GM19025 (cell line): ENCODE measurements around the gene PPP4R3A.
A peak's percentile ranks its signal among the peaks of the same experiment; 100 is the strongest.
"Not testable (repeated sequence)": the region's sequence is repeated elsewhere in the genome, so short reads cannot be mapped to it uniquely, and the experiment has no call there.

Experiments used
- ATAC-seq: cut with Tn5 transposase; IDR thresholded peaks from one replicate; pipeline ENCODE4 v1.9.1; 2021; ENCODE audit warnings: mild to moderate bottlenecking, low read depth, moderate library complexity; ENCODE audit not compliant: unreplicated experiment

PPP4R3A gene

DNA sequence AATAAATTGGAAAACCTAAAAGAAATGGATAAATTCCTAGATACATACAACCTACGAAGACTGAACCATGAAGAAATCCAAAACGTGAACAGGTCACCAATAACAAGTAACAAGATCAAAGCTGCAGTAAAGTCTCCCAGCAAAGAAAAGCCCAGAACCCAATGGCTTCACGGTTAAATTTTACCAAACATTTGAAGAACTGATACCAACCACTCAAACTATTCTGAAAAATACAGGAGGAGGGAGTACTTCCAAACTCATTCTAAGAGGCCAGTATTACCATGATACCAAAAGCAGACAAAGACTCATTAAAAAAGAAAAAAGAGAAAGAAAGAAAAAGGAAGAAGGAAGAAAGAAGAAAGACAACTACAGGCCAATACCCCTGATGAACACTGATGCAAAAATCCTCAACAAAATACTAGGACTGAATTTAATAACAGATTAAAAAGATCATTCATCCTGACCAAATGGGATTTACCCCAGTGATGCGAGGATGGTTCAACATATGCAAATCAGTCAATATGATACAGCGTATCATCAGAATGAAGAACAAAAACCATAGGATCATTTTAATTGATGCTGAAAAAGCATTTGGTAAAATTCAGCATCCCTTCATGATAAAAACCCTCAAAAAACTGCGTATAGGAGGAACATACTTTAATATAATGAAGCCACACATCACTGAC is 65.6 kb downstream of the PPP4R3A start:
- no peak for ATAC-seq

DNA sequence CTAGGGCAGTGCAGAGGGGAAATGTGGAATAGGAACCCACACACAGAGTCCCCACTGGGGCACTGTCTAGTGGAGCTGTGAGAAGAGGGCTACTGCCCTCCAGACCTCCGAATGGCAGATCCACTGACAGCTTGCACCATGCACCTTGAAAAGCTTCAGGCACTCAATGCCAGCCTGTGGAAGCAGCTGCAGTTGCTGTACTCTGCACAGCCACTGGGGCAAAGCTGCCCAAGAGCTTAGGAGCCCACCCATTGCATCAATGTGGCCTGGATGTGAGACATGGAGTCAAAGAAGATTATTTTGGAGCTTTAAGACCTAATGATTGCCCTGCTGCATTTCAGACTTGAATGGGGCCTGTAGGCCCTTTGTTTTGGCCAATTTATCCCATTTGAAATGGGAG is 70.8 kb downstream of the PPP4R3A start:
- no peak for ATAC-seq

- no peak for ATAC-seq
Measured at GRCh38 chr14:91438845-91439244, 71.3 kb downstream of the PPP4R3A start.

GRCh38 chr14:91436266-91436665 is 73.8 kb downstream of the PPP4R3A start:
- not testable (repeated sequence) for ATAC-seq

GRCh38 chr14:91429385-91429784 is 80.7 kb downstream of the PPP4R3A start:
- no peak for ATAC-seq

DNA sequence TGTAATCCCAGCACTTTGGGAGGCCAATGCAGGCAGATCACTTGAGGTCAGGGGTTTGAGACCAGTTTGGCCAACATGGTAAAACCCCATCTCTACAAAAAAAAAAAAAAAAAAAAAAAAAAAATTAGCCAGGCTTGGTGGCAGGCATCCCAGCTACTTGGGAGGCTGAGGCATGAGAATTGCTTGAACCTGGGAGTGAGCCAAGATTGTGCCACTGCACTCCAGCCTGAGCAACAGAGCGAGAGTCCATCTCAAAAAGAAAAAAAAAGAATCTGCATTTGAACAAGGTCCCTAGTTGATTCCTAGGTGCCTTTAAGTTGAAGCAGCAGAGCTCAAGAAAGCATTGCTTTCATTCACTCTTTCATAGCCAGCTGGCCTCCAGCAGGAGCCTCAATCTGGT is 81.2 kb downstream of the PPP4R3A start:
- not testable (repeated sequence) for ATAC-seq

- ATAC-seq = not testable (repeated sequence)
Measured at GRCh38 chr14:91425531-91425944, 84.6 kb downstream of the PPP4R3A start.

DNA sequence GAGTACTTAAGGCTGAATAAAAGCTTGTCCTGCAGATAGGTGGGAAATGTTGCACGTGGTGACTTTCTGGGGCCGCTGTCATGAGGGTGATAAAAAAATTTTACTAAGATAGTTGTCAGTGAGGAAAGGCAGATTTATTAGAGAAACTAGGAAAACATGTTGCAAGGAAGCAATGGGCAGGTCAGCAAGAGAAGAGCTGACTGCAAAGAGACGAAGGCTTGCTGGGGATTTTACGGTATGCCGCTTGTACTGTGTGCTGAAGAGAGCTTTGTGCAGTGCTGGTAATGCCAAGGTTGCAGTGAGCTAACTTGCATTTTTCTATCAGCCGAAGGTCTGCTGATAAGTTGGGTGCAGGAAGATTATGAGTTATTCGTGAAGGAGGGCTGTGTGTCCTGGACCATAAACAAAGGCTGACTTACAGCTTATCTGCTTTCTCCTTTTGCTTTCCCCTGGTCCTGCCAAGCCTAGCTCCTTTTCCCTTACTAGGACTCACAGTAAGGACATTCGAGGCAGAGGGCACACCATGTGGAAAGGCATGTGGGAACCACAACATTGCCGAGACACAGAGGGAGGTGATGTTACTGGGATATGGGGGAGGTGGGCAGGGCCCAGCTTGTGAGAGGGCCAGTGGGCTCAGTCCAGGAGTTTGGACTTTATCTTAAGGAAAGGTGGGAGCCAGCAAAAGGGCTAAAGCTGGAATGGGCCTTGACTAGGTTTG is 85.1 kb downstream of the PPP4R3A start:
- no peak for ATAC-seq

- no peak for ATAC-seq
Measured at GRCh38 chr14:91420686-91421085, 89.4 kb downstream of the PPP4R3A start.

GRCh38 chr14:91419451-91419850 is 90.7 kb downstream of the PPP4R3A start:
- no peak for ATAC-seq

DNA sequence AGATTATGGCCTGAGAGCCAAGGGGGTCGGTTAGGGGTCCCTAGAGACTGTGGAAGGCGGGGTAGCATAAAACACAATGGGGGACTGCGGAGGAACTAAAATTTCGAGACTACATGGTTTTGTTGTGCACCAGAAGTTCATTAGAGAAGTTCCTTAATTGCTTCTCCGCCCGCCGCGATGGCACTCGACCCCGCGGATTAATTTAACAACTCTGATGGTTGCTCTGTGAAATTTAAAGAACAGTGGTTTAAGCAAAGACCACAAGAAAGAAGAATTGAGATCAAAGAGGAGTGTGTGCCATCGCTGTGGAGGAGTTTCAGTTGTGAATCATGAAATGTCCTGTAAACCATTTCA is 91.1 kb downstream of the PPP4R3A start:
- ATAC-seq = no peak

DNA sequence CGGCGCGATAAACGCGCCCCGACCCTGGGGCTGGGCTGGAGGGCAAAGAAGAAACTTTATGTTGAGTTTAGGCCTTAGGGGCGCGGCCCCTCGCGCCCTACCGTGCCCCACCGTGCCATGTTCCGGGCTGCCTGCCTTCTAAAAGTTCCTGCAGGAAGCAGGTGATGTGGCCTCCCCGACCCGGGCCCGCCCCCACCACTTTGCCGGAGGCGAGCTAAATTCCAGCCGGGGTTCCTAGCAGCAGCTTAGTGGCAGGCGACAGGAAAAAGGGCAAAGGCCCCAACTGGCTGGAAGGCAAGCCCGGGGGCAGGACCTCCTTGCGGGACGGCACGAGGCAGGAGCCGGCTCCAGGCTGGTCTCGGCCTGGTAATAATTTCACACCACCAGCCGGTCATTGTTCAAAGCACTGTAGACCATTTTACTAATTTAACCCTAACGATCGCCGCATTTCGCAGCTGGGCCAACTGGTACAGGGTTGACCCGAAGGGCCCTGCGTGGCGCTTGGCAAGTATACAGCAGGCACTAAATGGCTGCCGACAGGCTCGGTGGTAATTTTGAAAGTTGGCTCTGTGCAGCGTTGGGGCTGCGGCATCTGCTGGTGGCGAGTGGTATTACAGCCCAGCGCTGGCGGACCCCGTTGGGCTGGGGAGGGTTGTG is 91.6 kb downstream of the PPP4R3A start:
- no peak for ATAC-seq

DNA sequence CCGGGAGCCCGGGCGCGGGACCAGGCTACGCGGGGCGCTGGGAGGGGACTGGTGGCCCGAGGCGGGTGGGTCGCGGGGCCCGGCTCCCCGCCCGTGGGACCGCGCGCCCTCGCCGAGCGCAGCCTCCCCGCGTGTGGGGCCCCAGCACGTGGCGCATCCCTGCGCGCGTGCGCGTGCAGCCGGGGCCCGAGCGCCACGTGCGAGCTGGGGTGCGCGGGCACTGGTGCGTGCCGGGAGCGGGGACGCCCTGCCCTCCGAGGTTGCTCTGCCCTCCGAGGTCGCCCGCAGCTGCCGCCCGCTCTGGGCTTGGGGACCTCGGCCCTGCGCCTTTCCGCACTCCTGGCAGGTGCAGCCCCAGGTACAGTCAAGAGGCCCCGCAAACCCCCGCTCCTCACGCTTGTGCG is 92.1 kb downstream of the PPP4R3A start:
- peak; percentile 37 for ATAC-seq

- peak; percentile 57 for ATAC-seq
Measured at GRCh38 chr14:91417120-91417982, 92.8 kb downstream of the PPP4R3A start, which contains the start of gene CCDC88C. Gene CCDC88C, minus strand, starts transcription at chr14:91417820. Its CDS starts 130 bp downstream, at chr14:91417690.

DNA sequence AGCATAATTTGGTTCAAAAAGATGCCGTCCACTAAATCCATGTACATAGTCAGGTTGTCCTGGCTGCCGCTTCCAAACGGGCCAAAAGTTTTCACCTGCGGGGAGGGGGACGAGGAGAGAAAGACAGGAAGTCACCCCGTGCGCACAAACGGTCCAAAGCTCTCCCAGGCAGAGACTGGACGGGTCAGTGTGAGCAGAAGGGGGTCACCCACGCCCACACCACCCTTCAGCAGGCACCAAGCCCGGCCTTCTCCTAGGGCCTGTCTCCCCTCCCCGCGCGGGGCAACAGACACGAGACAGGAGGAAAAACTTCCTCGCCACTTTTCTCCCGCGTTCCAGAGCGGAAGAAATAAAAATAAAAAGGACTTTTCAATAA is 93.4 kb downstream of the PPP4R3A start:
- no peak for ATAC-seq

DNA sequence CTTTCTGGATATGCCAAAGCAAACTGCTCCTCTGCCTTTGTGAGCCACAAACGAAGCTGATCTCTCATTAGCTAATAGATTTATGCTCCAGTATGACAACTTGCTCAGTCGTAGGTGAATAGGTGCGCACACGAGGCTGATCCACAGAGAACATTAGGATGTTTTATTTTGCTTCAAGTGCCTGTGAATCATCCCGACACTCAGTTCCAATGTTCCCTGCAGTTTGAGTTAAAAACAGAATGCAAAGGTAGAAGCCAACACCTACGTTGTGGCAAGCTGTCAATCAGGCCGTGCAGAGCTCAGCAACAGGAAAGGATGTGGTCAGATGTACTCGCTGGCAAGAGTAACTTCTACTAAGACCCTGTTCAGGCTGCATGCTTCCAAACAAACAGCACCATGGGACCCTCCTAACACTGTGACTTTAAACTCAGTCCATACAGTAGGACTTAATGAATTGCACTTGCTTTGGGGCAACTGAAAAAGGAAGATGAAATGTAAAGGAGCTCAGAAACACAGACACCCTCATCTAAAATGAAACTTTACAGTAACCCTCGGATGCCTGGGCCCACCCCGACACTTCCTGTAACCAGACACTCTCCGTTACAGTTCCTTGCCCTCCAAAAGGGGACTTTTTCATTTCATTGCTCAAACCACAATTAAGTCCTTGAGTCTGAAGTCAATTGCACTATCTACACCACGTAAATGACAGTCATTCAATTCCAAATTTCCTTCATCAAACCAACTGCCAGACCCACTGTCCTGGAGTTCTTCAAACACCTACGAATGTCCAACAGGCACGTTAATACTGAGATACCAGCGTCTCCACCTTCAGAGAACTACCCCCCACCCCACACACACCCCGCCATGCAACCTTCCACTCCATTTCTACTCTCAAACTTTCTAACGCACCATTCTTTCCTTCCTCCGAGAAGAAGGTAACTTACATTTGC is 94.0 kb downstream of the PPP4R3A start:
- ATAC-seq = peak; percentile 49

GRCh38 chr14:91414475-91414833 is 95.7 kb downstream of the PPP4R3A start:
- no peak for ATAC-seq

DNA sequence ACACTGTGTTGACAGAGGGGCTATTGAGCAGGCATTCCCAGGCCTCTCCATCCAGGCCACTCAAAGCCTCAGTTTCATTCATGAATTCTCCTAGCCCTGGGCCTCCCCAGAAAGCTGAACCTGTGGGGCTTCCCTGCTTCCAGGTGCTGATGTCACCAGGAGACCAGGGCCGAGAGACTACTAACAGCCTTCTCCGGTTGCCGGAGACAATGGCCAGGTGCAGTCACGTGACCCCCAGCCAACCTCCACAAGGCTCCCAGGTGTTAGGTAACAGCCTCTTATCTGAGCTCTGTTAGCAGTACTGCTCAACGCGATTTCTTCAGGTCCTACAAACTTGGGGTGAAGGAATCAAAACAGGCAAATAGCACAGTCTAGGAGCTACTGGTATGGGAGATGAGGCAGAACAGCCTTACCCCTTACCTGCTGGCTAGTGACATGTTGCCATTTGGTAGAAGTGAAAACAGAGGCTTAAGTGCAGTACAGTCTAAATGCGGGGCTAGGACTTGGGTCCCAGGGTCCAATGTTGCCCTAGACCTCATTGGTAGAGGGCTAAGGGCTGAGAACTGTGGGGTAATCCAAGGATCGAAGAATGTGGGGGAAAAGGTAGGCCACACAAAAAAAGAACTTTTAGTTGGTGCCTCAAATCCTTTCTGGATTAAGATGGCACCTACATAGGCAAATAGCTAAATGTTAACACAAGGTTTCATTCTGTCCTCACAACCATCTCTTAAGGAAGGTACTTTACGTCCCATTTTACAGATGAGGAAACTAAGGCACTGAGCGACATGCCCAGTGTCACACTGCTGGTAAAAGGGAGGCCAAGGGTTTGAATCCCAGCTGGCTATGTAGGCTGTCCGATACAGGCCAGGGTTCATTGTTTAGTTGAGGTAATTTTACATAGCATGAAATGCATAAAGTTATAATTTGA is 96.3 kb downstream of the PPP4R3A start:
- no peak for ATAC-seq

GRCh38 chr14:91412939-91413338 is 97.2 kb downstream of the PPP4R3A start:
- ATAC-seq = no peak
